Lower lobe of right lung (tissue), 2 donors: Measurements from ENCODE around the gene MPG. TPM values are rescaled to one million over a fixed set of nuclear protein-coding genes. Genes with fewer than 3 reads are reported as not detected.
"Not testable (repeated sequence)": the region's sequence is repeated elsewhere in the genome, so short reads cannot be mapped to it uniquely, and the experiment has no call there.

Experiments
- ATAC-seq, 2 donors: fragments of 200-7000 bp; cut with Tn5 transposase; one replicate each; pipeline ENCODE4 v1.9.1; 2020 to 2022; ENCODE audit warnings: mild to moderate bottlenecking in 2 of 2, moderate library complexity in 2 of 2
- DNase-seq: peaks from one replicate; pipeline ENCODE4 v3.0.0-alpha.2; 2020
- H3K27ac ChIP-seq: fragments of 200-600 bp; one replicate; pipeline ENCODE4 v1.8.0; 2022
- H3K27me3 ChIP-seq: fragments of 200-600 bp; one replicate; pipeline ENCODE4 v1.8.0; 2022; ENCODE audit warnings: low read depth
- H3K36me3 ChIP-seq: fragments of 200-600 bp; one replicate; pipeline ENCODE4 v1.8.0; 2022; ENCODE audit warnings: mild to moderate bottlenecking
- H3K4me1 ChIP-seq: fragments of 200-600 bp; one replicate; pipeline ENCODE4 v1.8.0; 2022
- H3K4me3 ChIP-seq: fragments of 200-600 bp; one replicate; pipeline ENCODE4 v1.8.0; 2022; ENCODE audit warnings: mild to moderate bottlenecking
- H3K9me3 ChIP-seq: fragments of 200-600 bp; one replicate; pipeline ENCODE4 v1.8.0; 2022
- intact Hi-C: fragments of 100-400 bp; cut with DNase I; formaldehyde crosslinking; loops from one replicate; pipeline ENCODE4 v1.11.0; 2022
- total RNA-seq: library from RNA; stranded (reverse); fragmentation: NEBNext Ultra II Directional; extraction: Animal tissue kit (Norgen Biotek cat#: 25700); gene quantifications from one replicate; pipeline ENCODE4 v1.2.1, GENCODE V29; 2021
- TF ChIP-seq, protein P1 (sequence below): fragments of 200-600 bp; IDR thresholded peaks from one replicate; pipeline ENCODE4 v1.8.0; 2022; ENCODE audit warnings: antibody characterized with exemption, mild to moderate bottlenecking
- donor health status: DM: no; HTN: yes; CAD: no; lungs with severe emphysema.

The MPG gene
- total RNA-seq, 1 donor from 2014 or later: 38.5 TPM

DNA sequence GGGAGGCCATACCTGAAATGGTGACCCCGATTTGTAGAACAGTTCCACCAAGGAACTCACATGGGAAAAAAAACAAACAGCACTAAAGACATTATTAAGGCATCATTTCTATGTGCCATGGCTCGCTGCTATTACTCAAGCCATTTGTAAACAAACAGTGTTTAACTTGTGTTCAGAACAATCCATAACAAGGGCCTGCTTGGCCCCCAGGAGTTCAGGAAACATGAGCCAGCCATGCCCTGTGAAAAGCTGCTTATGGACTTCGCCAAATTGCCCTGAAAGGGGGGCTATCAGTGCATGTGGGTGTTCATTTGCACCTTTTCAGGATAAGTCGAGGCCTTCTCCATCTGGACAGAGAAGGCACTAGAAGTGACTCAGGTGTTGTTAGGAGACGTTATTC, 32.6 kb upstream of the MPG start:
- H3K9me3 ChIP-seq: no peaks in the 10 kb centered on the region
- no peaks in the 10 kb centered on the region for H3K4me1 ChIP-seq
- no peaks in the 10 kb centered on the region for H3K27me3 ChIP-seq
- DNase-seq (no peak), ATAC-seq (no peak)
- intact Hi-C loops: no loop called here
- no peak overlapping the region for H3K4me3 ChIP-seq
- peaks cover 38% of the 10 kb centered on the region for H3K36me3 ChIP-seq
- TF ChIP-seq, protein P1, sequence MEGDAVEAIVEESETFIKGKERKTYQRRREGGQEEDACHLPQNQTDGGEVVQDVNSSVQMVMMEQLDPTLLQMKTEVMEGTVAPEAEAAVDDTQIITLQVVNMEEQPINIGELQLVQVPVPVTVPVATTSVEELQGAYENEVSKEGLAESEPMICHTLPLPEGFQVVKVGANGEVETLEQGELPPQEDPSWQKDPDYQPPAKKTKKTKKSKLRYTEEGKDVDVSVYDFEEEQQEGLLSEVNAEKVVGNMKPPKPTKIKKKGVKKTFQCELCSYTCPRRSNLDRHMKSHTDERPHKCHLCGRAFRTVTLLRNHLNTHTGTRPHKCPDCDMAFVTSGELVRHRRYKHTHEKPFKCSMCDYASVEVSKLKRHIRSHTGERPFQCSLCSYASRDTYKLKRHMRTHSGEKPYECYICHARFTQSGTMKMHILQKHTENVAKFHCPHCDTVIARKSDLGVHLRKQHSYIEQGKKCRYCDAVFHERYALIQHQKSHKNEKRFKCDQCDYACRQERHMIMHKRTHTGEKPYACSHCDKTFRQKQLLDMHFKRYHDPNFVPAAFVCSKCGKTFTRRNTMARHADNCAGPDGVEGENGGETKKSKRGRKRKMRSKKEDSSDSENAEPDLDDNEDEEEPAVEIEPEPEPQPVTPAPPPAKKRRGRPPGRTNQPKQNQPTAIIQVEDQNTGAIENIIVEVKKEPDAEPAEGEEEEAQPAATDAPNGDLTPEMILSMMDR: no peak
- no peak overlapping the region for H3K27ac ChIP-seq

DNA sequence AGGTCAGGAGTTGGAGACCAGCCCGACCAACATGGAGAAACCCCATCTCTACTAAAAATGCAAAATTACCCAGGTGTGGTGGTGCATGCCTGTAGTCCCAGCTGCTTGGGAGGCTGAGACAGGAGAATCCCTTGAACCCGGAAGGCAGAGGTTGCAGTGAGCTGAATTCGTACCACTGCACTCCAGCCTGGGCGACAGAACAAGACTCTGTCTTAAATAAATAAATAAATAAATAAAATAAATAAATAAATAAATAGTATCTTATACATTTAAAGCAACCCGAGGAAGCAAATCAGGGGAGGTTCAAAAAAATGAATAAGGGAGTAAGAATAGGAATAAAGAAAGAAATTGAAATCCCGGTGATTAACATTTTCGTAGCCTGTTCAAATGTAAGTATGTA, 31.5 kb upstream of the MPG start:
- DNase-seq, H3K4me3 ChIP-seq, intact Hi-C loops, H3K9me3 ChIP-seq, ATAC-seq, H3K27me3 ChIP-seq, H3K4me1 ChIP-seq, H3K27ac ChIP-seq: not testable (repeated sequence)
- peaks cover 38% of the 10 kb centered on the region for H3K36me3 ChIP-seq

DNA sequence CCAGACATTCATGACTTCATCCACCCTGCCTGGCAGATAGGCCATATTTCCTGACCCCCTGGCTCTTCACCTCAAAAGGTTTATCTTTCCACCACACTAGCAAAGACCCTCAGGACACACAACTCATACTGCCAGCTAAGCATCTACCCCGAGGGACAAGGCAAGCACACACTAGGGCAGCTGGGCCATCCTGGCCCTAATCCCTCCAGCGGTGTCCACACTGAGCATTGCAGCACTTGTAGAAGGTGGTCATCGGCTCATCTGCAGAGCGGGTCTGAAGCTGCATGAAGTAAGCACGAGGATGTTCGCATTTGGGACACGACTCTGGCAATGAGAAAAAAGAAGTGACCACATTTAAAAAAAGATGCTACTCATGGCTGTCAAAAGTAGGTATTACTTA, 30.8 kb upstream of the MPG start:
- Histone ChIP-seq H3K36me3 (peaks cover 38% of the 10 kb centered on the region), H3K4me1 (peaks cover 14% of the 10 kb centered on the region), H3K27ac (no peak overlapping the region), H3K27me3 (no peaks in the 10 kb centered on the region), H3K9me3 (no peaks in the 10 kb centered on the region), H3K4me3 (no peak overlapping the region)
- DNase-seq (no peak), ATAC-seq (no peak)
- intact Hi-C loops: no loop called here
- TF ChIP-seq, protein P1: no peak

DNA sequence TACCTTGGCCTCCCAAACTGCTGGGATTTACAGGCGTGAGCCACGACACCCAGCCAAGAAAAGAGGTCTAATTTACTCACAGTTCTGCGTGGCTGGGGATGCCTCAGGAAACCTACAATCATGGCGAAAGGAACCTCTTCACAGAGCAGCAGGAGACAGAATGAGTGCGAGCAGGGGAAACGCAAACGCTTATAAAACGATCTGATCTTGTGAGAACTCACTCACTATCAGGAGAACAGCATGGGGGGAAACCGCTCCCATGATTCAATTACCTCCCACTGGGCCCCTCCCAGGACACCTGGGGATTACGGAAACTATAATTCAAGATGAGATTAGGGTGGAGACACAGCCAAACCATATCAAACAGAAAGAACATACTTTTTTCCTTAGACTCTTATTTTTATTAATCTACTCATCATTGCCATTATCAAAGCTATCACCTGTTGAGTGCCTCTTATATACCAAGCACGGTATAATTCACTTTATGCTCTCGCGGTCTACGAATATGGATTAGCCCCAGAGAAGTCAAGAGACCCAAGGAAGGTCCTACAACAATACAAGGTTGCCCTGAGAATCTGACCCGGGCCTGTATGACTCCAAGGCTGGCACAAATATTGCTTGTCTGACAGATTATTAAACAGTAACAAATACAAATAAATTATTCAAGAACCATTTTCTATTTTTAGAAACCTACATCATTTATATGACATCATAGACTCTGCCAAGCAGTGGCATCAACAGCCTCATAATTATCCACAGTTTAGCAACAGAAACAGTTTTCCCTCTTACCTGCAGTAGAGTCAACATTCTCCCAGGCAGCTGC, 27.0 kb upstream of the MPG start:
- Histone ChIP-seq H3K27ac (no peak overlapping the region), H3K4me1 (peaks cover 25% of the 10 kb centered on the region), H3K36me3 (peaks cover 28% of the 10 kb centered on the region), H3K27me3 (no peaks in the 10 kb centered on the region), H3K9me3 (no peaks in the 10 kb centered on the region), H3K4me3 (no peak overlapping the region)
- TF ChIP-seq, protein P1: no peak
- DNase-seq (no peak), ATAC-seq (no peak)
- intact Hi-C loops: no loop called here

DNA sequence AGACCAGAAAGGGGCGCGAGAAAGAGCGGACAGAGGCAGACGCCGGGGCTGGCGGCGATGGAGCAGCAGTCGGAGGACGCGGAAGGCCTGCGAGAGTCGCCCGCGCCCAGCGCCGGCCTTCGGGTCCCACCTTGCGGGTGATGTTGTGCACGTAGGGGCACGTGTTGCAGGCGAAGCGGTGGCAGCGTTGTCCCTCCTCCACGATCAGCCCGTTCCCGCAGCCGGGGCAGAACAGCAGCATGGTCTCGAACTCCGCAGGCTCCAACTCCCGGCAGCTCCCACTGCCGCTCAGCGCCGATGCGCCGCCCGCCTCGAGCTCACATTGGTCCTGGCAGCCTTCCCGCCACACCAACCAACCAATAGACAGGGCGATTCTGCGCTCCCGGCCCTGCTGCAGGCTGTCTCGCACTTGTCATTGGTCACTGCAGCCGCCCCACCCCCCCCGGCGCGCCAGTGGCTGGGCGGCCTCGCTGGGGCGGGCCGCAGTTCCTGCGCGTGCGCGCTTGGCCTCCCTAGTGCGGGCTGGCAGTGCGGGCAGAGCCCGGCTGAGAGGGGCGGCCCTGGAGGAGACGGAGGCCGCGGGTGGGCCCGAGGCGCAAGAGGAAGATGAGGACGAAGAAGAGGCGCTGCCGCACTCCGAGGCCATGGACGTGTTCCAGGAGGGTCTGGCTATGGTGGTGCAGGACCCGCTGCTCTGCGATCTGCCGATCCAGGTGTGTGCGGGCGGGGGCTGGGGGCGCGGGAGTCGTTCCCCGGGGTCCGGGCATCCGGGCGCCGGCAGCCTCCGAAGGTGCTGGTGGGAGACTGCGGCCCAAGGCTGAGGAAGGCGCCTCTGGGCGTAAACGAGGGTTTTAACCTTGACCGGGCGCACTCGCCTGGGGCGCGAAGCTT, 24.4 kb upstream of the MPG start, which contains the start of the genes POLR3K and SNRNP25:
Gene POLR3K, minus strand, starts transcription at position 263 of the 891 bp plus-strand sequence. Its CDS starts 22 bp downstream, at position 241.
Gene SNRNP25, plus strand, starts transcription at position 483 of the 891 bp plus-strand sequence. Its CDS starts 189 bp downstream, at position 672.
- intact Hi-C loops: no loop called here
- H3K4me1 ChIP-seq: peaks cover 25% of the 10 kb centered on the region
- peak within 1 kb of the TSS; percentile 87 for H3K4me3 ChIP-seq
- no peaks in the 10 kb centered on the region for H3K27me3 ChIP-seq
- H3K36me3 ChIP-seq: peaks cover 39% of the 10 kb centered on the region
- TF ChIP-seq, protein P1: no peak
- DNase-seq: peak; percentile 100
- H3K27ac ChIP-seq: peak within 1 kb of the TSS; percentile 84
- peak; percentile 97 to 98 for ATAC-seq
- no peaks in the 10 kb centered on the region for H3K9me3 ChIP-seq
